Measurements from ENCODE around the gene SCFD2. TPM values are rescaled to one million over a fixed set of nuclear protein-coding genes. Genes with fewer than 3 reads are reported as not detected.

Gene SCFD2
- total RNA-seq, 1 donor from 2014 or later: 11.0 TPM

DNA sequence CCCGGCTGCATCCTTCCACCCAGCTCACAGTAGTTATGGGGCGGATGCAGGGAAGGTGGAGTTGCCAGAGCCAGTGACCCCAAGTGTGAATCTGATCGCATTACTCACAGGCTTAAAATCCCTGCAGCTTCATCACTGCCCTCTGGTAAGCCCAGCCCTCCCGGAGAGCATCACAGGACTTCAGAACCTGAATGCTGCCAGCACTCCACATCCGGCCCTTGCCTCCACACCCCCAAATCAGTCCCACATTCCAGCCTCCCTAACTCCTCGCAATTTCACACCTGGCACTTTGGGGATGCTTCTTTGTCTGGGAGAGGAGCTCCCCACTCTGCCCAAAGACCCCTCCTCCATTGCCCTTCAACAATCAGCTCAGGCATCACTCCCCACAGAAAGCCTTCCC lies 488.2 kb downstream of the SCFD2 start:
- no peak overlapping the region for H3K4me3 ChIP-seq (ENCODE audit: low read depth, low read length)
- H3K27me3 ChIP-seq (ENCODE audit: control insufficient read depth, insufficient read depth, low read length): no peaks in the 10 kb centered on the region

GRCh38 chr4:52877036-52877435 lies 488.8 kb downstream of the SCFD2 start:
- Histone ChIP-seq H3K4me3 (ENCODE audit: low read depth, low read length) (no peak overlapping the region), H3K27me3 (ENCODE audit: control insufficient read depth, insufficient read depth, low read length) (no peaks in the 10 kb centered on the region), H3K36me3 (ENCODE audit: control insufficient read depth, insufficient read depth, low read length) (no peaks in the 10 kb centered on the region)
- no peak for TF ChIP-seq CTCF (IDR thresholded peaks at IDR 0.05; ENCODE audit: insufficient read depth, low read length, poor library complexity, severe bottlenecking)
- DNase-seq (ENCODE audit: low read depth): no peak

More for the DNA sequence above, 488.2 kb downstream of the SCFD2 start:
- no peak for TF ChIP-seq CTCF (IDR thresholded peaks at IDR 0.05; ENCODE audit: insufficient read depth, low read length, poor library complexity, severe bottlenecking)
- H3K36me3 ChIP-seq (ENCODE audit: control insufficient read depth, insufficient read depth, low read length): no peaks in the 10 kb centered on the region
- no peak for DNase-seq (ENCODE audit: low read depth)

DNA sequence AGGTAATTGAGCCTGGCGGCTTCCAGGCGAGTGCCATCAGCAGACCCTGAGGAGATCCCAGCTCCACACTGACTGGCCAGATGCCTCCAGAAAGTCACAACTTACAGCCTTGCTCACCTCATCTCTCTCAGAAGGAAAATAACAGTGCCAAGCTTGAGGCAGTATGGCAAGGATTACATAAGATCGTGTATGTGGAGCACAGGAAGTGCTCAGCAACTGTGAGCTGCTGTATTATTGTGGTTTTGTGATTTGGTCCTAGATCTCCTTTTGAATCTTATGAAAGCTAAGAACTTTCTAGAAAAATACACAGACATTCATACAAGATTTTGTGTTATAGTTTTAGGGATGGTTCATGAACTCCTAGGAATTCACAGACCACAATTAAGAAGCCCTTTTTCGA lies 489.8 kb downstream of the SCFD2 start:
- H3K27me3 ChIP-seq (ENCODE audit: control insufficient read depth, insufficient read depth, low read length): no peaks in the 10 kb centered on the region
- TF ChIP-seq CTCF (IDR thresholded peaks at IDR 0.05; ENCODE audit: insufficient read depth, low read length, poor library complexity, severe bottlenecking): no peak
- no peak overlapping the region for H3K4me3 ChIP-seq (ENCODE audit: low read depth, low read length)
- no peak for DNase-seq (ENCODE audit: low read depth)
- no peaks in the 10 kb centered on the region for H3K36me3 ChIP-seq (ENCODE audit: control insufficient read depth, insufficient read depth, low read length)

- Histone ChIP-seq H3K36me3 (ENCODE audit: control insufficient read depth, insufficient read depth, low read length) (no peaks in the 10 kb centered on the region), H3K27me3 (ENCODE audit: control insufficient read depth, insufficient read depth, low read length) (no peaks in the 10 kb centered on the region), H3K4me3 (ENCODE audit: low read depth, low read length) (no peak overlapping the region)
- TF ChIP-seq CTCF (IDR thresholded peaks at IDR 0.05; ENCODE audit: insufficient read depth, low read length, poor library complexity, severe bottlenecking): no peak
- no peak for DNase-seq (ENCODE audit: low read depth)
These were observed 490.9 kb downstream of the SCFD2 start for GRCh38 chr4:52874948-52875347.

DNA sequence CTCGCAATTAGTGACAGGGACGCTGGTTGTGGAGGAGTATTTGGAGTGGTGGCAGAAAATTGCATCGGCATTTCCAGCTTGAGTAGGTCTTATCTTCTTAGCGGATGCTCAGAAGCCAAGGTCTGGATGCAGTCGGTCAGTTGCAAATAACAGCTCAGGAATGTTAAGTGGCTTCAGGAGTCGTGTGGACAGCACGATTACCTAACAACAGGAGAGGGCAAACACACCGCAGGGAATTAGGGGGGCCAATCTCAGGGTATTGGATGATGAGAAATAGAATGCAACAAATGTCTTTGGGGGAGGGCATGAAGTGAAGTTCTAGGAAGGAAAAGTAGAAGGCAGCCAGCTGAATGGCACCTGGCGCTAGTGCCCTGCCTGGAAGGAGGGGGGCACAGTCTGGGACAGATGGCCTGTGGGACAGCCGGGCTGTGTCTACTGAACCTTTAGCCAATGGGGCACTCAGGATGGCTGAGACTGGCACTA lies 492.0 kb downstream of the SCFD2 start:
- Histone ChIP-seq H3K27me3 (ENCODE audit: control insufficient read depth, insufficient read depth, low read length) (no peaks in the 10 kb centered on the region), H3K4me3 (ENCODE audit: low read depth, low read length) (no peak overlapping the region), H3K36me3 (ENCODE audit: control insufficient read depth, insufficient read depth, low read length) (no peaks in the 10 kb centered on the region)
- DNase-seq (ENCODE audit: low read depth): no peak
- no peak for TF ChIP-seq CTCF (IDR thresholded peaks at IDR 0.05; ENCODE audit: insufficient read depth, low read length, poor library complexity, severe bottlenecking)

DNA sequence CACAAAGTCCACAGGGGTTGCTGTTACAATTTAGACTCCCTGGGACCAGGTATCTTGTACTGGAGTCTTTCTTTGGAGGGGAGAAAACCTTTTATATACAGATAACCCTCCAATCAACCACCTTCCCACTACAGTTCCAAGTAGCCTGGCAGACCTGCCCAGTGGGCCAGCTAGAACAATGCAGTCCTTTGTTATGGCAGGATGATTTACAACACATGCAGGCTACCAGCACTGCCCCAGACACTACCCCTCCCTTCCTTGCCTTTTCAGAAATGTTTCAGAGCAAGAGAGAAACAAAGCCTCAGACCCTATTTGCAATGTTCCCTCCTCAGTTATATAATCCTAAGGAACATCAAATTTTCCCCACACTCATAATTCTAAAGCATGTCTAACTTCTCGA lies 492.7 kb downstream of the SCFD2 start:
- no peak for DNase-seq (ENCODE audit: low read depth)
- TF ChIP-seq CTCF (IDR thresholded peaks at IDR 0.05; ENCODE audit: insufficient read depth, low read length, poor library complexity, severe bottlenecking): no peak
- H3K4me3 ChIP-seq (ENCODE audit: low read depth, low read length): no peak overlapping the region
- no peaks in the 10 kb centered on the region for H3K36me3 ChIP-seq (ENCODE audit: control insufficient read depth, insufficient read depth, low read length)
- no peaks in the 10 kb centered on the region for H3K27me3 ChIP-seq (ENCODE audit: control insufficient read depth, insufficient read depth, low read length)
